HG02798 (cell line): ENCODE results near the gene CLEC18C.
"Not testable (repeated sequence)": the region's sequence is repeated elsewhere in the genome, so short reads cannot be mapped to it uniquely, and the experiment has no call there.

Experiments
- ATAC-seq: cut with Tn5 transposase; IDR thresholded peaks from one replicate; pipeline ENCODE4 v1.9.1; 2021; ENCODE audit warnings: mild to moderate bottlenecking; ENCODE audit not compliant: unreplicated experiment, poor library complexity

Gene CLEC18C

GRCh38 chr16:70173212-70173837 lies at the start of gene CLEC18C:
TSS of gene CLEC18C (plus strand) at chr16:70173787. CDS start at chr16:70174279, 492 bp downstream.
- not testable (repeated sequence) for ATAC-seq

GRCh38 chr16:70123822-70124221 lies 49.8 kb upstream of the CLEC18C start:
- not testable (repeated sequence) for ATAC-seq

GRCh38 chr16:70126226-70126625 lies 47.4 kb upstream of the CLEC18C start:
- ATAC-seq = not testable (repeated sequence)

- not testable (repeated sequence) for ATAC-seq
These were observed 45.9 kb upstream of the CLEC18C start for GRCh38 chr16:70127706-70128105.

DNA sequence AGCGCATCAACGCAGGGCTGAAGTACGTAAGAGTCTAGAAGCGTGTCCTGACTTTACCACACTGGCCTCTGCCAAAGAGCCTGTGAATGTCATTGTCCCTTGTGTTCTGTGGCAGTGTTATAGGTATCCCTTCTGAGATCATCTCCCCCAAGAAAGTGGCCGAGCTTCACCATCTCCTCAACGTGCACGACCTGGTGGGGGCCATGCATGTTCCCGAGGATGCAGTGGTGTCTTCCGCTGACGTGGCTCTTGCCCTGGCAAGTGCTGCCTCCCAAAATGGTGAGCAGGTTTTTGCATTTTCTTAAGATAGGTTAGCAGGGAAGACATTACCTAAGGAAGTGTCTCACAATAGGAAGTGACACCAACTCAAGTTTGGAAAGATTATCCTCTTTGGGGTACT lies 44.7 kb upstream of the CLEC18C start:
- ATAC-seq = not testable (repeated sequence)

DNA sequence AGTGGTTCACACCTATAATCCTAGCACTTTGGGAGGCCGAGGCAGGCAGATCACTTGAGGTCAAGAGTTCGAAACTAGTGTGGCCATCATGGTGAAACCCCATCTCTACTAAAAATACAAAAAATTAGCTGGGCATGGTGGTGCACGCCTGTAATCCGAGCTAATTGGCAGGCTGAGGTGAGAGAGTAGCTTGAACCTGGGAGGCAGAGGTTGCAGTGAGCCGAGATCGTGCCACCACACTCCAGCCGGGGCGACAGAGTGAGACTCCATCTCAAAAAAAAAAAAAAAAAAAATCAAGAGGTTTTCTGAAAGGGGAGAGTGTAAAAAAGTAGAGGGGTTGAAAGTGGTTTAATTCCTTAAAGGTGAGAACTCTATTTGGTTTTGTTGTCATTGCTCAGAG lies 37.8 kb upstream of the CLEC18C start:
- not testable (repeated sequence) for ATAC-seq

GRCh38 chr16:70136595-70136994 lies 37.0 kb upstream of the CLEC18C start:
- ATAC-seq = not testable (repeated sequence)

DNA sequence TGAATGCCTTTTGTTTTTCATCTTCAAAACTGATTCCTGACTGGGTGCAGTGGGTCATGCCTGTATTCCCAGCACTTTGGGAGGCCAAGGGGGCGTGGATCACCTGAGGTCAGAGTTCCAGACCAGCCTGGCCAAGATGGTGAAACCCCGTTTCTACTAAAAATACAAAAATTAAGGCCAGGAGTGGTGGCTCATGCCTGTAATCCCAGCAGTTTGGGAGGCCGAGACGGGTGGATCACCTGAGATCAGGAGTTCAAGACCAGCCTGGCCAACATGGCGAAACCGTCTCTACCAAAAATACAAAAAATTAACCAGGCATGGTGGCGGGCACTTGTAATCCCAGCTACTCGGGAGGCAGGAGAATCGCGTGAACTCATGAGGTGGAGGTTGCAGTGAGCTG lies 30.8 kb upstream of the CLEC18C start:
- not testable (repeated sequence) for ATAC-seq

DNA sequence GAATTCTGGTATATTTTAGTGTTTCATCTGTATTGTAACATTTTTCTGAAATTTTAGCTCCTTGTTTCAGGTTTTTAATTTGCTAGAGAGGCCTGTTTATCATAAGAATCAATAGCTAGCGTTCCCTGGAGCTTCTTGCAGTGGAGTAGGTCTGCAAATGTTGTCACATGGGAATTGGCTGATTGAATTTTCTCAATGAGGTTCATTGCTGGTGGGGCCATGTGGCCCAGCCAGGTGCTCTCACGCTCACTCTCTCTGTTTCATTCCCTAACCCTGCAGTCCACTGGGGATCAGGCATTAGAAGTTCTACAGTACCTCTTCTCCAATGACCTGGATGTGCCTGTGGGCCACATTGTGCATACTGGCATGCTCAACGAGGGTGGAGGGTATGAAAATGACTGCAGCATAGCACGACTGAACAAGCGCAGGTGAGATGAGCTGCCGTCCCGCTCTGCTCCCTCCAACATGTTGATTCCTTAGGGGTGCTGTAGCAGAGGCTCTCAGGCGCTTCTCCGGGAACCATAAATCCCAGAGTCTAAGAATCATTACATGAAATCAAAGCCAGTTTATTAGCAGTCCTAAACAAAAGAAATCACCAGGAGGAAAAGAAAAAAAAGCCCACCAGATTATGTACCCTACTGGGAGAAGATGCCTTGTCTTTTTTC lies 30.2 kb upstream of the CLEC18C start:
- ATAC-seq = not testable (repeated sequence)

GRCh38 chr16:70147853-70148252 lies 25.7 kb upstream of the CLEC18C start:
- not testable (repeated sequence) for ATAC-seq

DNA sequence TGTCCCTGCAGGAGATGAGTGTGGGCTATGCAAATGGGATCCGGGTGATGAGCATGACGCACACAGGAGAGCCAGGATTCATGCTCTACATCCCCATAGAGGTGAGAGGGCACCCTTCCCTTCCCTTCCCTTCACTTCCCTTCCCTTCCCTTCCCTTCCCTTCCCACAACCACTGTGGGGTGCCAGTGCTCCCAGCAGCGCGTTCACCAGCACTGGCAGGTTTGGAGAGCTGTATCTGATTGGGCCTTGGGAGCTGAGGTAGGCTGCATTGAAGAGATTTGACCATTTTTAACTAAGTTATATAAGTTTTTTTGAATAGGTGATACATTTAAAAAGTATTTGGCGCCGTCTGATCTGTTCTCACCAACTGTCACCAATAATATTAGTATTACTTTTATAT lies 25.1 kb upstream of the CLEC18C start:
- not testable (repeated sequence) for ATAC-seq

GRCh38 chr16:70149296-70149695 lies 24.3 kb upstream of the CLEC18C start:
- not testable (repeated sequence) for ATAC-seq

DNA sequence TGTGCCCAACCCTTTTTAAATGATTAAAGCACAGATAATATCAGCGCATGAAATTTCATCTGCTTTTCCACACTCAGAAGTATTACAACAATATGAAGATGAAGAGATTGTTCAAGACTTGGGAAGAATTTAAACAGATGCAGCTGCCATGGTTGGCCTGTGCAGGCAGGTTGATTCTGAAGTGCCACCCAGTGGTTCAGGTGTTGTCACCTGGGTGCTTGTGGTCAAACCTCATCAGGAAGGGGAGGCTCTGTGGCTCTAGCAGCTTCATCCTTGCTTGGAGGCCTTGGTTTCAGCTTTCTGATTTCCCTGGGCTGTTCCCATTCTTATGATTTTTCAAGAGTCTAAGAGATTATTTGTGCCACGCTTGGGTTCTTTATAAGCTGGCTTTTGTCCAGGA lies 22.2 kb upstream of the CLEC18C start:
- no peak for ATAC-seq

GRCh38 chr16:70151941-70152509 lies 21.6 kb upstream of the CLEC18C start:
- no peak for ATAC-seq

GRCh38 chr16:70152578-70153302 lies 20.8 kb upstream of the CLEC18C start:
- ATAC-seq = no peak

- ATAC-seq = not testable (repeated sequence)
These were observed 18.9 kb upstream of the CLEC18C start for GRCh38 chr16:70154736-70155135.

DNA sequence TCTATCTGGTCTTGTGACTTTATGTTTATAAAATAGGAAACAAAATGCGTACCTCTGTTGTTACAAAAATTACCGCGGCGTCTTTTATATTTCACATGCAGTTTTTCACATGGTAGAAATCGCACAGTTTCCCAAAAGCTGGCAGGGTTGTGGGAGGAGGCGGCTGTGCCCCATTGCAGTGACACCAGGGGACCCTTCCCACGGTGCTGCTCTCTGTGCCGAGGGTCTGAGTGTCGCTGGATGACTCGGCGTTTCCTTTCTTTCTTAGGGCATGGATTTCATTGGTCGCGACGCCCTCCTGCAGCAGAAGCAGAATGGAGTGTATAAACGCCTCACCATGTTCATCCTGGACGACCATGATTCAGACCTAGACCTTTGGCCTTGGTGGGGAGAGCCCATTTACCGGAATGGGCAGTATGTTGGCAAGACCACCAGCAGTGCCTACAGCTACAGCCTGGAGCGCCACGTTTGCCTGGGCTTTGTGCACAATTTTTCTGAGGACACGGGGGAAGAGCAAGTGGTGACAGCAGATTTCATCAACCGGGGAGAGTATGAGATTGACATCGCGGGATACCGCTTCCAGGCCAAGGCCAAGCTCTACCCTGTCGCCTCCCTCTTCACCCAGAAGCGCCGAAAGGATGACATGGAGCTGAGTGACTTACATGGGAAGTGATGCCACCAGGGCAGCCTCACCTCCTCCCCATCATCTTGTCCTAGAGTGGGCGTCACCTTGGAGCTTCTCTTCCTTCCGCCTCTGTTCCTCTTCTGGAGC lies 17.2 kb upstream of the CLEC18C start:
- no peak for ATAC-seq

- ATAC-seq = no peak
These were observed 16.5 kb upstream of the CLEC18C start for GRCh38 chr16:70157105-70157476.

GRCh38 chr16:70157477-70158260 lies 15.9 kb upstream of the CLEC18C start:
- no peak for ATAC-seq
